ENCODE data around the gene TEAD2.

- TF ChIP-seq CTCF (conservative IDR thresholded peaks at IDR 0.05; ENCODE audit: low read length) (no peak), EZH2phosphoT487 (IDR thresholded peaks at IDR 0.05; ENCODE audit: borderline replicate concordance) (no peak)
These were observed 6.3 kb downstream of the TEAD2 start for GRCh38 chr19:49355909-49356353.
